HG02623 (cell line): ENCODE data around the gene KRTAP5-5.
"Not testable (repeated sequence)": the region's sequence is repeated elsewhere in the genome, so short reads cannot be mapped to it uniquely, and the experiment has no call there.

ENCODE experiments used
- ATAC-seq: cut with Tn5 transposase; IDR thresholded peaks from one replicate; pipeline ENCODE4 v1.9.1; 2021; ENCODE audit warnings: moderate library complexity; ENCODE audit not compliant: unreplicated experiment

Gene KRTAP5-5

GRCh38 chr11:1641096-1641495 is 11.5 kb downstream of the KRTAP5-5 start:
- ATAC-seq: no peak

- ATAC-seq: no peak
These were observed 12.9 kb downstream of the KRTAP5-5 start for GRCh38 chr11:1642288-1643145.

- ATAC-seq: no peak
These were observed 13.6 kb downstream of the KRTAP5-5 start for GRCh38 chr11:1643146-1643690.

- ATAC-seq: no peak
These were observed 15.2 kb downstream of the KRTAP5-5 start for GRCh38 chr11:1644601-1645356.

GRCh38 chr11:1645357-1645821 is 15.8 kb downstream of the KRTAP5-5 start:
- no peak for ATAC-seq

- not testable (repeated sequence) for ATAC-seq
These were observed 17.0 kb downstream of the KRTAP5-5 start for GRCh38 chr11:1646540-1646939.

GRCh38 chr11:1647901-1648652 is 18.5 kb downstream of the KRTAP5-5 start:
- ATAC-seq: no peak

GRCh38 chr11:1648653-1649420 is 19.3 kb downstream of the KRTAP5-5 start:
- ATAC-seq: no peak

GRCh38 chr11:1650034-1650917 is 20.7 kb downstream of the KRTAP5-5 start:
- ATAC-seq: no peak

- no peak for ATAC-seq
These were observed 21.3 kb downstream of the KRTAP5-5 start for GRCh38 chr11:1650918-1651262.

GRCh38 chr11:1651411-1651980 is 21.9 kb downstream of the KRTAP5-5 start:
- no peak for ATAC-seq

- ATAC-seq: no peak
These were observed 22.5 kb downstream of the KRTAP5-5 start for GRCh38 chr11:1652026-1652425.

- ATAC-seq: no peak
These were observed 22.8 kb downstream of the KRTAP5-5 start for GRCh38 chr11:1652442-1652770.

GRCh38 chr11:1652771-1653540 is 23.4 kb downstream of the KRTAP5-5 start:
- no peak for ATAC-seq

GRCh38 chr11:1653541-1654387 is 24.2 kb downstream of the KRTAP5-5 start:
- no peak for ATAC-seq

GRCh38 chr11:1654388-1655167 is 25.0 kb downstream of the KRTAP5-5 start:
- ATAC-seq: no peak
